ENCODE measurements around the gene SND1.

- TF ChIP-seq CTCF (IDR thresholded peaks at IDR 0.05): no peak
- no peak for TF ChIP-seq POLR2A (IDR thresholded peaks at IDR 0.05)
Measured at GRCh38 chr7:128100225-128100948, 448.4 kb downstream of the SND1 start.

All from esophagus squamous epithelium (tissue), 4 donors.